Mucosa of descending colon (tissue), 3 donors: Measurements from ENCODE around the gene HNRNPAB. TPM values are rescaled to one million over a fixed set of nuclear protein-coding genes. Genes with fewer than 3 reads are reported as not detected.
A peak's percentile ranks its signal among the peaks of the same experiment; 100 is the strongest.
"Not testable (repeated sequence)": the region's sequence is repeated elsewhere in the genome, so short reads cannot be mapped to it uniquely, and the experiment has no call there.

Experiments
- ATAC-seq: fragments of 200-7000 bp; cut with Tn5 transposase; one replicate; pipeline ENCODE4 v1.9.1; 2020; ENCODE audit warnings: mild to moderate bottlenecking, moderate library complexity
- DNase-seq, 3 donors: peaks; one replicate each; pipeline ENCODE4 v3.0.0-alpha.2; 2020
- H3K36me3 ChIP-seq: fragments of 200-600 bp; one replicate; pipeline ENCODE4 v1.8.0; 2021; ENCODE audit warnings: low read depth, mild to moderate bottlenecking
- H3K4me1 ChIP-seq: fragments of 200-600 bp; one replicate; pipeline ENCODE4 v1.8.0; 2021; ENCODE audit warnings: low read depth, mild to moderate bottlenecking
- H3K4me3 ChIP-seq: fragments of 200-600 bp; one replicate; pipeline ENCODE4 v1.8.0; 2021; ENCODE audit warnings: mild to moderate bottlenecking
- H3K9me3 ChIP-seq: fragments of 200-600 bp; one replicate; pipeline ENCODE4 v1.8.0; 2021; ENCODE audit warnings: mild to moderate bottlenecking
- intact Hi-C, 2 donors: fragments of 100-400 bp; cut with DNase I in 1 of 2; cut with micrococcal nuclease in 1 of 2; formaldehyde crosslinking; loops; one replicate each; pipeline versions ENCODE4 v1.11.0 to v1.11.1; 2022; cut with DNase I, micrococcal nuclease
- total RNA-seq, 3 donors: library from RNA; stranded (reverse); fragmentation: NEBNext Ultra II Directional in 2 of 3; extraction: Animal tissue kit (Norgen Biotek cat#: 25700) in 2 of 3; gene quantifications; one replicate each; pipeline versions ENCODE4 v1.2.1 to v1.2.4, GENCODE V29; 2021 to 2023
- TF ChIP-seq, protein P1 (sequence below): fragments of 200-600 bp; IDR thresholded peaks from one replicate; pipeline ENCODE4 v1.8.0; 2022; ENCODE audit warnings: antibody characterized with exemption, mild to moderate bottlenecking
- donor health status: DM: no; HTN: no; CAD: no; lungs with moderate emphysema.
- donor health status: DM: no; HTN: no; CAD: no.
- donor health status: DM: no; HTN: yes; CAD: no.

The HNRNPAB gene
- total RNA-seq, 3 donors from 2014 or later: 209 to 327 (median 244) TPM

DNA sequence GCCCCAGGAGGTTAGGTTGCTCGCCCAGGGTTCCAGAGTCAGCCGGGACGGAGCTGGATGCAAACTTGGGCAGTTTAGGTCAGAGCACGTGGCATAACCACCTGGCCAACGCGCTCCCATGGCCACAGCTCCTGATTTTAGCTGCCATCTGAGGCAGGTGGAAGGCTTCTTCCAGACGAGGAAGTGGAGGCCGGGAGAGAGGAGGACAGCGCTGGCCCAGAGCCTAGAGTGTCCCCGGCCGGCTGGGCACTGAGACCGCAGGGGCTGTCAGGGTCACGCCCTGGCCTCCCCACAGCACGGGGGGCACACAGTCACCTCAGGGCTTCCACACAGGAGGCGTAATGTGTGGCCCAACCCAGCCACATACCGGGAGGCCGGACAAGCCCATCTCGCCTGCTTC is 44.4 kb downstream of the HNRNPAB start:
- intact Hi-C loops: no loop called here
- DNase-seq (no peak), ATAC-seq (peak; percentile 6)
- Histone ChIP-seq H3K9me3 (no peaks in the 10 kb centered on the region), H3K4me1 (no peaks in the 10 kb centered on the region), H3K4me3 (no peak overlapping the region), H3K36me3 (no peaks in the 10 kb centered on the region)
- TF ChIP-seq, protein P1, sequence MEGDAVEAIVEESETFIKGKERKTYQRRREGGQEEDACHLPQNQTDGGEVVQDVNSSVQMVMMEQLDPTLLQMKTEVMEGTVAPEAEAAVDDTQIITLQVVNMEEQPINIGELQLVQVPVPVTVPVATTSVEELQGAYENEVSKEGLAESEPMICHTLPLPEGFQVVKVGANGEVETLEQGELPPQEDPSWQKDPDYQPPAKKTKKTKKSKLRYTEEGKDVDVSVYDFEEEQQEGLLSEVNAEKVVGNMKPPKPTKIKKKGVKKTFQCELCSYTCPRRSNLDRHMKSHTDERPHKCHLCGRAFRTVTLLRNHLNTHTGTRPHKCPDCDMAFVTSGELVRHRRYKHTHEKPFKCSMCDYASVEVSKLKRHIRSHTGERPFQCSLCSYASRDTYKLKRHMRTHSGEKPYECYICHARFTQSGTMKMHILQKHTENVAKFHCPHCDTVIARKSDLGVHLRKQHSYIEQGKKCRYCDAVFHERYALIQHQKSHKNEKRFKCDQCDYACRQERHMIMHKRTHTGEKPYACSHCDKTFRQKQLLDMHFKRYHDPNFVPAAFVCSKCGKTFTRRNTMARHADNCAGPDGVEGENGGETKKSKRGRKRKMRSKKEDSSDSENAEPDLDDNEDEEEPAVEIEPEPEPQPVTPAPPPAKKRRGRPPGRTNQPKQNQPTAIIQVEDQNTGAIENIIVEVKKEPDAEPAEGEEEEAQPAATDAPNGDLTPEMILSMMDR: no peak

DNA sequence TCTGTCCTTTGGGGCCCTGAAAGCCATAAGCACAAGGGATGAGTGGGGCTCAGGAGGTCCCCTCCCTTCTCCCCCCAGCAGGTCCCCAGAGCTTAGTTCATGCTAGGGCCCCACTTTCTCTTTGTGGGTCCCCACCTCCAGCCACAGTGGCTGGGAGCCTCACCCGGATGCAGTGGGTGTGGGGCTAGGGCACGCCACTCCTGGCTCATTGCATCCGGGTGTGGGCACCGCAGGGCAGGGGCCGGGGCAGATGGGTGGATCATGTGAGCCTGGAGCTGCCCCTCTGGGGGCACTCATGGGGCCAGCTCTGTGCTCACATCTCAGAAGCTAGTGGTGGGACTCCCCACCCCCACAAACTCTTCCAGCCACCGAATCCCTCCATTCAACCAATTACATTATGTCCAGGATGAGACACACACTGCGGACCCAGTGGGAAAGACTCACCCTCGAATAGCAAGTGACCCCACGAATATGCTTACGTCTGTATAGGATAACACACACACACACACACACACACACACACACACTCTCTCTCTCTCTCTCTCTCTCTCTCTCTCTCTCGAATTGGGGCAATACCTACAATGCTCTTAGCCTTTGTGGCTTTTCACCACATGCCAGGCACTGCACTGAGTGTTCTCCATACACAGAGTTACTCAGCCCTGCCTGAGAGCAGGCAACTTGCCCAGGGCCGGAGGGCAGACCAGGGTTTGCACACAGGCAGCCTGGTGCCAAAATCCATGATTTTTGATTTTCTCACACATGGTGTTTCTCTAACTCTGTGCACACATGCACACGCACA is 45.1 kb downstream of the HNRNPAB start:
- Histone ChIP-seq H3K4me1 (no peaks in the 10 kb centered on the region), H3K36me3 (no peaks in the 10 kb centered on the region), H3K4me3 (no peak overlapping the region), H3K9me3 (no peaks in the 10 kb centered on the region)
- TF ChIP-seq, protein P1: no peak
- intact Hi-C loops: no loop called here
- peak; percentile 58 for ATAC-seq
- no peak for DNase-seq

DNA sequence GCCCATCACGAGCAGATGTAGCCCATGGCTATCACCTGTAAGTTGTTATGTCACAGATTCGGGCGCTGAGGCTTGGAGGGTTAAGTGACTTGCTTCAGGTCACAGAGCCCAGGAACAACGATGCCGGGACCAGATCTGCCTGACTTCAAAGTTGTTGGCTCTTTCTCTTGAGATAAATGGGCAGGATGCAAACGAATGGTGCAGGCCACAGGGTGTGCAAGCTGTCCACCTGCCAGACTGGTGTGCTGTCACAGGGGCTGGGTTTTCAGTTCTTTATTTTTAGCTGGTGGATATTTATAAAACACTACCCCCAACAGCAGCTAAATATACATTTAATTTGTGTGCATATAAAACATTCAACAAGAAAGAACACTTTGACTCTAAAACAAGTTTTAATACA is 45.9 kb downstream of the HNRNPAB start:
- no peaks in the 10 kb centered on the region for H3K9me3 ChIP-seq
- no peaks in the 10 kb centered on the region for H3K36me3 ChIP-seq
- ATAC-seq (no peak), DNase-seq (no peak)
- intact Hi-C loops: no loop called here
- no peaks in the 10 kb centered on the region for H3K4me1 ChIP-seq
- TF ChIP-seq, protein P1: no peak
- H3K4me3 ChIP-seq: no peak overlapping the region

DNA sequence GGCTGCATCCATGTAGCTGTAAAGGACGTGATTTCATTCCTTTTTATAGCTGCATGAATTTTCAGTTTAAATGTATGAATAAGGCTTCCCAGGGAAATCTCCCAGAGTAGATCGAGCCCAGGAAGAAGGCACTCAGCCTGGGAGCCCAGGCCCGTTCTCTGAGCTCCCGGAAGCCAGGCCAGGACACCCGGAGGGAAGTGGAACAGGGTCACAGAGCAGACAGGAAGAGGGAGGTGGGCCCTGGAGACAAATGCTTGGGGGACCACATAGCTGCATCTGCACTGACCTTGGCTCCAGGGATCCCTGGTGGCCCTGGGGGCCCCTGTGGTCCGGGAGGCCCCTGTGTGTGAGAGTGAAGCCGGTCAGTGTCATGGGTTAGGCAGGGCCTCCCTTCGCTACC is 47.9 kb downstream of the HNRNPAB start:
- H3K4me1 ChIP-seq: no peaks in the 10 kb centered on the region
- ATAC-seq (no peak), DNase-seq (no peak)
- TF ChIP-seq, protein P1: no peak
- no peak overlapping the region for H3K4me3 ChIP-seq
- intact Hi-C loops: no loop called here
- no peaks in the 10 kb centered on the region for H3K36me3 ChIP-seq
- H3K9me3 ChIP-seq: no peaks in the 10 kb centered on the region

DNA sequence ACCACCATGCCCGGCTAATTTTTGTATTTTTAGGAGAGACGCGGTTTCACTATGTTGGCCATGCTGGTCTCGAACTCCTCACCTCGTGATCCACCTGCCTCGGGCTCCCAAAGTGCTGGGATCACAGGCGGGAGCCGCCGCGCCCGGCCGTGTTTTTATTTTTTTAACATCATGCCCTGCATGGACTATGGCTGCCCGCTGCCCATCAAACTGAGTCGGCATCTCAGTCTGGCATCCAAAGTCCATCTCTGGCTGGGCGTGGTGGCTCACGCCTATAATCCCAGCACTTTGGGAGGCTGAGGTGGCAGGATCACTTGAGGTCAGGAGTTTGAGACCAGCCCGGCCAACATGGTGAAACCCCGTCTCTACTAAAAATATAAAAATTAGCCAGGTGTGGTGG is 49.3 kb downstream of the HNRNPAB start:
- intact Hi-C loops, H3K9me3 ChIP-seq: not testable (repeated sequence)
- peak in 2 of 3 donors; percentile 57 to 68 for DNase-seq

DNA sequence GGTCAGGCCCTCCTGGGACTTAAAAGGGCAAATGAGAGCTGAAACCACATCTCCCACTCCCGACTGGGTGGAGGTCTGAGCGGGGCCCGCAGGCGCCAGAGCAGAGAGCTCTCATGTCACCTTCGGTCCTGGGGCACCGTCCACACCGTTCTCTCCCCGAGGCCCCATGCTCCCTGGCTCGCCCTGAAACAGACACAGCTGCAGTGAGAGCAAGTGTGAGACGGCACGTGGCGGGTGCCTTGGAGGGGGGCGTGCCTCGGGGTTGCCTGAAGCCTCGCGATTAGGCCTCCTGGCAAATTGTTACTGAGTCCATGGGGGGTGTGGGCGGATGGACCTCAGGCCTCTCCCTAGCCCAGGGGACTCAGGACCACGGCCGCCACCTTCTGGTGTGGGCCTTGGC is 52.4 kb downstream of the HNRNPAB start:
- Histone ChIP-seq H3K9me3 (no peaks in the 10 kb centered on the region), H3K4me3 (no peak overlapping the region), H3K36me3 (no peaks in the 10 kb centered on the region), H3K4me1 (no peaks in the 10 kb centered on the region)
- intact Hi-C loops: no loop called here
- TF ChIP-seq, protein P1: no peak
- DNase-seq (no peak), ATAC-seq (no peak)

More for the DNA sequence above, 49.3 kb downstream of the HNRNPAB start:
- not testable (repeated sequence) for H3K36me3 ChIP-seq, H3K4me1 ChIP-seq, H3K4me3 ChIP-seq
- ATAC-seq: peak; percentile 71
